GM12891 (cell line): ENCODE measurements around the gene CDK14.

Source experiments
- PAX5 ChIP-seq: IDR thresholded peaks from 2 replicates; pipeline ENCODE4 v1.6.1; 2011; ENCODE audit warnings: low read length, moderate library complexity, mild to moderate bottlenecking; ENCODE audit not compliant: insufficient read depth, severe bottlenecking
- POLR2A ChIP-seq: IDR thresholded peaks from 2 replicates; pipeline ENCODE4 v1.6.1; 2011; ENCODE audit warnings: low read depth, low read length, control low read depth
- POLR2AphosphoS5 ChIP-seq: IDR thresholded peaks from 2 replicates; pipeline ENCODE4 v1.6.1; 2011; ENCODE audit warnings: low read depth, low read length, control low read depth
- POU2F2 ChIP-seq: IDR thresholded peaks from 2 replicates; pipeline ENCODE4 v1.6.1; 2011; ENCODE audit warnings: low read depth, mild to moderate bottlenecking, control low read depth, low read length, moderate library complexity
- TAF1 ChIP-seq: IDR thresholded peaks from 2 replicates; pipeline ENCODE4 v1.6.1; 2011; ENCODE audit warnings: low read depth, low read length, control low read depth

GRCh38 chr7:90945104-90945787 lies 349.1 kb downstream of the CDK14 start:
- no peak for TF ChIP-seq POLR2A
- no peak for TF ChIP-seq POLR2AphosphoS5
- TF ChIP-seq POU2F2, result no peak
- TF ChIP-seq TAF1, result no peak
- TF ChIP-seq PAX5, result no peak
